A549 (cell line): Measurements from ENCODE around the gene L3MBTL4.

Source experiments
- BHLHE40 ChIP-seq: IDR thresholded peaks from 2 replicates; pipeline ENCODE4 v1.6.1; 2012; ENCODE audit warnings: low read depth, low read length, inconsistent platforms
- CHD4 ChIP-seq: fragments of 200-600 bp; sonication (generic); IDR thresholded peaks from 2 replicates; pipeline ENCODE4 v1.6.1; 2016; ENCODE audit warnings: antibody characterized with exemption, mild to moderate bottlenecking, borderline replicate concordance
- EP300 ChIP-seq, 2 experiments: fragments of >200 bp; sonication (Bioruptor Twin); formaldehyde crosslinking; IDR thresholded peaks; 2 replicates in 1 of 2; 3 replicates in 1 of 2; pipeline ENCODE4 v1.6.1; 2016 to 2017
- MYC ChIP-seq: IDR thresholded peaks from 2 replicates; pipeline ENCODE4 v1.6.1; 2012; ENCODE audit warnings: mild to moderate bottlenecking, inconsistent platforms, low read length, improper control_type of control experiment, borderline replicate concordance
- POLR2A ChIP-seq: IDR thresholded peaks from 2 replicates; pipeline ENCODE4 v1.6.1; 2012; ENCODE audit warnings: mild to moderate bottlenecking, low read length
- SREBF2 ChIP-seq: fragments of 450-650 bp; IDR thresholded peaks from 2 replicates; pipeline ENCODE4 v1.6.1; 2014; ENCODE audit warnings: mild to moderate bottlenecking, moderate library complexity
- TF ChIP-seq, protein P1 (sequence below): fragments of >200 bp; sonication (Bioruptor Twin); formaldehyde crosslinking; IDR thresholded peaks from 3 replicates; pipeline ENCODE4 v1.5.1; 2016

- TF ChIP-seq, protein P1, sequence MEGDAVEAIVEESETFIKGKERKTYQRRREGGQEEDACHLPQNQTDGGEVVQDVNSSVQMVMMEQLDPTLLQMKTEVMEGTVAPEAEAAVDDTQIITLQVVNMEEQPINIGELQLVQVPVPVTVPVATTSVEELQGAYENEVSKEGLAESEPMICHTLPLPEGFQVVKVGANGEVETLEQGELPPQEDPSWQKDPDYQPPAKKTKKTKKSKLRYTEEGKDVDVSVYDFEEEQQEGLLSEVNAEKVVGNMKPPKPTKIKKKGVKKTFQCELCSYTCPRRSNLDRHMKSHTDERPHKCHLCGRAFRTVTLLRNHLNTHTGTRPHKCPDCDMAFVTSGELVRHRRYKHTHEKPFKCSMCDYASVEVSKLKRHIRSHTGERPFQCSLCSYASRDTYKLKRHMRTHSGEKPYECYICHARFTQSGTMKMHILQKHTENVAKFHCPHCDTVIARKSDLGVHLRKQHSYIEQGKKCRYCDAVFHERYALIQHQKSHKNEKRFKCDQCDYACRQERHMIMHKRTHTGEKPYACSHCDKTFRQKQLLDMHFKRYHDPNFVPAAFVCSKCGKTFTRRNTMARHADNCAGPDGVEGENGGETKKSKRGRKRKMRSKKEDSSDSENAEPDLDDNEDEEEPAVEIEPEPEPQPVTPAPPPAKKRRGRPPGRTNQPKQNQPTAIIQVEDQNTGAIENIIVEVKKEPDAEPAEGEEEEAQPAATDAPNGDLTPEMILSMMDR, result no peak
- TF ChIP-seq POLR2A, result no peak
- no peak for TF ChIP-seq MYC
- TF ChIP-seq SREBF2, result no peak
- no peak for TF ChIP-seq BHLHE40
- no peak for TF ChIP-seq CHD4
- no peak for TF ChIP-seq EP300 (IDR thresholded peaks at IDR 0.05)
Measured at GRCh38 chr18:5918205-5918858, 496.4 kb downstream of the L3MBTL4 start.
